Vagina (tissue), 2 donors: ENCODE data around the gene CMTM1. TPM values are rescaled to one million over a fixed set of nuclear protein-coding genes. Genes with fewer than 3 reads are reported as not detected.

ENCODE experiments used
- DNase-seq, 2 donors: peaks; one replicate each; pipeline ENCODE4 v3.0.0-alpha.2; 2017; ENCODE audit errors: extremely low spot score in 2 of 2
- H3K27ac ChIP-seq: fragments of 200-600 bp; sonication (generic); one replicate; pipeline ENCODE4 v1.5.1; 2019
- H3K27me3 ChIP-seq: fragments of 200-600 bp; sonication (generic); one replicate; pipeline ENCODE4 v1.5.1; 2019
- H3K36me3 ChIP-seq, 2 donors: fragments of 200-600 bp; sonication (generic); one replicate each; pipeline ENCODE4 v1.5.1; 2017 to 2019
- H3K4me1 ChIP-seq: fragments of 200-600 bp; sonication (generic); one replicate; pipeline ENCODE4 v1.5.1; 2019
- H3K4me3 ChIP-seq, 2 donors: fragments of 200-600 bp; sonication (generic); 1 replicate in 1 of 2; 2 replicates in 1 of 2; pipeline ENCODE4 v1.5.1; 2016 to 2019
- H3K9me3 ChIP-seq: fragments of 200-600 bp; sonication (generic); one replicate; pipeline ENCODE4 v1.5.1; 2019
- CTCF ChIP-seq, 3 experiments: fragments of 450-650 bp in 2 of 3; fragments of 200-600 bp in 1 of 3; sonication (generic) in 1 of 3; IDR thresholded peaks; one replicate each; pipeline ENCODE4 v1.5.1; 2017 to 2019; ENCODE audit warnings: antibody characterized with exemption in 3 of 3, mild to moderate bottlenecking in 2 of 3, moderate library complexity in 2 of 3
- POLR2A ChIP-seq, 2 donors: fragments of 450-650 bp; IDR thresholded peaks; one replicate each; pipeline ENCODE4 v1.6.1; 2017; ENCODE audit warnings: antibody characterized with exemption in 2 of 2, mild to moderate bottlenecking in 2 of 2, moderate library complexity in 2 of 2
- POLR2AphosphoS5 ChIP-seq, 2 donors: sonication (generic); formaldehyde crosslinking; IDR thresholded peaks; one replicate each; pipeline ENCODE4 v1.9.0; 2017; ENCODE audit warnings: antibody characterized with exemption in 2 of 2, mild to moderate bottlenecking in 2 of 2, low read depth in 1 of 2; ENCODE audit not compliant: insufficient read depth in 1 of 2
- intact Hi-C: fragments of 100-400 bp; cut with DNase I; formaldehyde crosslinking; loops from one replicate; pipeline ENCODE4 v1.15.1; 2023
- total RNA-seq: library from RNA; depleted of rRNA; stranded (reverse); fragments of >200 nt; gene quantifications from one replicate; pipeline ENCODE4 v1.2.3, GENCODE V29; 2016

The CMTM1 gene
- total RNA-seq, 1 donor from 2014 or later, result not detected

- no peak for DNase-seq
- Histone ChIP-seq H3K27ac (no peak overlapping the region), H3K4me1 (peaks cover 29% of the 10 kb centered on the region)
Measured at GRCh38 chr16:66617728-66618127, 51.5 kb downstream of the CMTM1 start.

GRCh38 chr16:66618588-66619375 is 52.5 kb downstream of the CMTM1 start:
- H3K27ac ChIP-seq, result peak overlapping the region; percentile 0
- H3K4me3 ChIP-seq, result no peak overlapping the region
- peaks cover 29% of the 10 kb centered on the region for H3K4me1 ChIP-seq
- peaks cover 0 to 12% of the 10 kb centered on the region in 2 donors for H3K36me3 ChIP-seq
- intact Hi-C loops, result loop anchor here (10.0 kb wide), 1 partner anchor 246 kb away; no protein-coding TSS in a partner anchor
- no peaks in the 10 kb centered on the region for H3K9me3 ChIP-seq
- DNase-seq, result no peak
- H3K27me3 ChIP-seq, result no peaks in the 10 kb centered on the region
- TF ChIP-seq POLR2AphosphoS5 (IDR thresholded peaks at IDR 0.05; ENCODE audit: insufficient read depth in 1 of 2, low read depth in 1 of 2) (peak; percentile 57), POLR2A (IDR thresholded peaks at IDR 0.05) (no peak)

More at GRCh38 chr16:66617728-66618127, 51.5 kb downstream of the CMTM1 start:
- Histone ChIP-seq H3K9me3 (no peaks in the 10 kb centered on the region), H3K36me3 (peaks cover 0 to 22% of the 10 kb centered on the region in 2 donors), H3K4me3 (no peak overlapping the region), H3K27me3 (no peaks in the 10 kb centered on the region)
- TF ChIP-seq POLR2A (IDR thresholded peaks at IDR 0.05) (no peak), CTCF (IDR thresholded peaks at IDR 0.05) (no peak), POLR2AphosphoS5 (IDR thresholded peaks at IDR 0.05; ENCODE audit: insufficient read depth in 1 of 2, low read depth in 1 of 2) (no peak)
- intact Hi-C loops, result loop anchor here (10.0 kb wide), 1 partner anchor 247 kb away; no protein-coding TSS in a partner anchor

- DNase-seq, result no peak
- H3K27ac ChIP-seq, result no peak overlapping the region
- intact Hi-C loops, result loop anchor here (10.0 kb wide), 1 partner anchor 245 kb away; no protein-coding TSS in a partner anchor
Measured at GRCh38 chr16:66619534-66620428, 53.5 kb downstream of the CMTM1 start.

GRCh38 chr16:66620429-66620795 is 54.2 kb downstream of the CMTM1 start:
- Histone ChIP-seq H3K27me3 (no peaks in the 10 kb centered on the region), H3K4me1 (peaks cover 29% of the 10 kb centered on the region), H3K4me3 (no peak overlapping the region), H3K27ac (no peak overlapping the region), H3K9me3 (no peaks in the 10 kb centered on the region), H3K36me3 (peaks cover 0 to 11% of the 10 kb centered on the region in 2 donors)
- intact Hi-C loops, result no loop called here
- TF ChIP-seq POLR2AphosphoS5 (IDR thresholded peaks at IDR 0.05; ENCODE audit: insufficient read depth in 1 of 2, low read depth in 1 of 2), result no peak
- TF ChIP-seq POLR2A (IDR thresholded peaks at IDR 0.05), result no peak
- no peak for TF ChIP-seq CTCF (IDR thresholded peaks at IDR 0.05)
- no peak for DNase-seq

More at GRCh38 chr16:66619534-66620428, 53.5 kb downstream of the CMTM1 start:
- no peak for TF ChIP-seq POLR2AphosphoS5 (IDR thresholded peaks at IDR 0.05; ENCODE audit: insufficient read depth in 1 of 2, low read depth in 1 of 2)
- TF ChIP-seq CTCF (IDR thresholded peaks at IDR 0.05), result no peak
- TF ChIP-seq POLR2A (IDR thresholded peaks at IDR 0.05), result no peak
- no peaks in the 10 kb centered on the region for H3K9me3 ChIP-seq
- H3K4me3 ChIP-seq, result no peak overlapping the region
- peaks cover 29% of the 10 kb centered on the region for H3K4me1 ChIP-seq
- no peaks in the 10 kb centered on the region for H3K27me3 ChIP-seq
- H3K36me3 ChIP-seq, result peaks cover 0 to 11% of the 10 kb centered on the region in 2 donors

- H3K9me3 ChIP-seq, result no peaks in the 10 kb centered on the region
- intact Hi-C loops, result no loop called here
- H3K4me3 ChIP-seq, result no peak overlapping the region
- H3K36me3 ChIP-seq, result peaks cover 0 to 11% of the 10 kb centered on the region in 2 donors
- peaks cover 29% of the 10 kb centered on the region for H3K4me1 ChIP-seq
- H3K27me3 ChIP-seq, result no peaks in the 10 kb centered on the region
- no peak for TF ChIP-seq POLR2A (IDR thresholded peaks at IDR 0.05)
- no peak for TF ChIP-seq CTCF (IDR thresholded peaks at IDR 0.05)
- TF ChIP-seq POLR2AphosphoS5 (IDR thresholded peaks at IDR 0.05; ENCODE audit: insufficient read depth in 1 of 2, low read depth in 1 of 2), result no peak
- DNase-seq, result no peak
- H3K27ac ChIP-seq, result no peak overlapping the region
Measured at GRCh38 chr16:66621973-66622372, 55.7 kb downstream of the CMTM1 start.
